H1 (cell line): ENCODE measurements around the gene TNP2. TPM values are rescaled to one million over a fixed set of nuclear protein-coding genes. Genes with fewer than 3 reads are reported as not detected.

Experiments used
- CTCF ChIA-PET: fragments of 300-600 bp; sonication (Branson Sonifier 250); formaldehyde crosslinking; loops from one replicate; lab custom pipeline; 2021; ENCODE audit not compliant: partially characterized antibody; lab: Charles Lee
- POLR2A ChIA-PET: fragments of 300-600 bp; sonication (Branson Sonifier 250); formaldehyde crosslinking; loops from one replicate; lab custom pipeline; 2021; ENCODE audit warnings: inconsistent platforms; ENCODE audit not compliant: partially characterized antibody; lab: Charles Lee
- DNase-seq, 2 experiments: peaks; one replicate each; pipeline versions ENCODE4 v3.0.0 to v3.0.0-alpha.2; 2010 to 2022; ENCODE audit warnings: low spot score in 2 of 2, low read depth in 1 of 2, mixed read lengths in 1 of 2
- FAIRE-seq: peaks from 2 replicates; lab custom pipeline; 2011; peaks lifted over from hg19 to GRCh38; lab: Jason Lieb, UNC
- H2AFZ ChIP-seq: 2 replicates; pipeline ENCODE4 v1.8.1; 2012; ENCODE audit warnings: low read length, inconsistent platforms
- H2AK5ac ChIP-seq: 2 replicates; pipeline ENCODE4 v1.6.1; 2013; ENCODE audit warnings: low read depth, low read length
- H2BK120ac ChIP-seq: replicated peaks from 2 replicates; pipeline ENCODE3; 2013; ENCODE audit warnings: low read depth, low read length, inconsistent platforms
- H2BK12ac ChIP-seq: 2 replicates; pipeline ENCODE4 v1.6.1; 2013; ENCODE audit warnings: low read depth, low read length
- H2BK15ac ChIP-seq: 2 replicates; pipeline ENCODE4 v1.6.1; 2013; ENCODE audit warnings: low read length
- H2BK20ac ChIP-seq: 2 replicates; pipeline ENCODE4 v1.6.1; 2013; ENCODE audit warnings: low read length
- H2BK5ac ChIP-seq: 2 replicates; pipeline ENCODE4 v1.6.1; 2013; ENCODE audit warnings: low read depth, low read length
- H3K14ac ChIP-seq: 2 replicates; pipeline ENCODE4 v1.6.1; 2013; ENCODE audit warnings: inconsistent platforms; ENCODE audit not compliant: insufficient read length
- H3K18ac ChIP-seq: 2 replicates; pipeline ENCODE4 v1.6.1; 2013; ENCODE audit warnings: low read length; ENCODE audit errors: extremely low read depth
- H3K23ac ChIP-seq: 2 replicates; pipeline ENCODE4 v1.6.1; 2013; ENCODE audit warnings: inconsistent platforms; ENCODE audit not compliant: insufficient read length
- H3K23me2 ChIP-seq: 2 replicates; pipeline ENCODE4 v1.6.1; 2013; ENCODE audit warnings: low read depth, low read length
- H3K27ac ChIP-seq: 2 replicates; pipeline ENCODE4 v1.6.1; 2011; ENCODE audit warnings: low read depth, low read length, inconsistent platforms
- H3K27me3 ChIP-seq, 4 experiments: replicated peaks in 1 of 4; 1 replicate in 1 of 4; 2 replicates in 3 of 4; pipeline versions ENCODE4 v1.6.1 to v1.8.1; 2011 to 2013; ENCODE audit warnings: low read length in 3 of 4, mild to moderate bottlenecking in 3 of 4, inconsistent platforms in 2 of 4, mixed read lengths in 2 of 4, moderate library complexity in 1 of 4; ENCODE audit not compliant: control insufficient read depth in 3 of 4, insufficient read depth in 3 of 4; ENCODE audit errors: extremely low read depth in 1 of 4
- H3K36me3 ChIP-seq, 4 experiments: 2 replicates each; pipeline versions ENCODE4 v1.6.1 to v1.8.1; 2011 to 2013; ENCODE audit warnings: mild to moderate bottlenecking in 4 of 4, low read length in 3 of 4, moderate library complexity in 2 of 4, control low read depth in 1 of 4, inconsistent platforms in 1 of 4; ENCODE audit not compliant: insufficient read depth in 4 of 4, control insufficient read depth in 2 of 4
- H3K4ac ChIP-seq: replicated peaks from 2 replicates; pipeline ENCODE3; 2013; ENCODE audit warnings: low read length, low read depth, mixed read lengths, inconsistent platforms; ENCODE audit not compliant: insufficient read length
- H3K4me1 ChIP-seq, 4 experiments: replicated peaks in 1 of 4; 1 replicate in 1 of 4; 2 replicates in 3 of 4; pipeline versions ENCODE4 v1.6.1 to v1.8.1; 2011 to 2013; ENCODE audit warnings: low read length in 3 of 4, inconsistent platforms in 2 of 4, mixed read lengths in 1 of 4; ENCODE audit not compliant: insufficient read depth in 4 of 4, control insufficient read depth in 3 of 4
- H3K4me2 ChIP-seq, 2 experiments: 2 replicates each; pipeline versions ENCODE4 v1.6.1 to v1.8.1; 2011 to 2013; ENCODE audit warnings: low read depth in 2 of 2, low read length in 2 of 2, control low read depth in 1 of 2, inconsistent platforms in 1 of 2, mild to moderate bottlenecking in 1 of 2; ENCODE audit not compliant: insufficient read depth in 1 of 2
- H3K4me3 ChIP-seq, 4 experiments: fragments of 200-600, 300-600 bp in 1 of 4; sonication (generic), shearing (Covaris generic), sonication (Bioruptor Twin) in 1 of 4; 2 replicates each; pipeline versions ENCODE4 v1.5.1 to v1.8.1; 2011 to 2016; ENCODE audit warnings: low read length in 4 of 4, low read depth in 3 of 4, control low read depth in 2 of 4, inconsistent platforms in 2 of 4, mild to moderate bottlenecking in 2 of 4, mixed read lengths in 1 of 4, moderate library complexity in 1 of 4; ENCODE audit not compliant: insufficient read depth in 2 of 4; ENCODE audit errors: extremely low read depth in 1 of 4
- H3K56ac ChIP-seq: replicated peaks from 2 replicates; pipeline ENCODE3; 2013; ENCODE audit warnings: low read depth, mild to moderate bottlenecking, mixed read lengths, low read length, inconsistent platforms; ENCODE audit not compliant: insufficient read length
- H3K79me1 ChIP-seq: 2 replicates; pipeline ENCODE4 v1.6.1; 2013; ENCODE audit warnings: low read depth, low read length, control low read depth
- H3K79me2 ChIP-seq, 2 experiments: 2 replicates each; pipeline versions ENCODE4 v1.6.1 to v1.8.1; 2012 to 2013; ENCODE audit warnings: low read length in 2 of 2, mild to moderate bottlenecking in 2 of 2, inconsistent platforms in 1 of 2; ENCODE audit not compliant: insufficient read depth in 2 of 2, control insufficient read depth in 1 of 2
- H3K9ac ChIP-seq, 4 experiments: replicated peaks in 1 of 4; 1 replicate in 1 of 4; 2 replicates in 3 of 4; pipeline versions ENCODE4 v1.6.1 to v1.8.1; 2011 to 2013; ENCODE audit warnings: low read depth in 3 of 4, low read length in 3 of 4, control low read depth in 2 of 4, mild to moderate bottlenecking in 2 of 4, moderate library complexity in 2 of 4, inconsistent platforms in 1 of 4; ENCODE audit errors: extremely low read depth in 1 of 4
- H3K9me3 ChIP-seq, 2 experiments: 2 replicates each; pipeline versions ENCODE4 v1.6.1 to v1.8.1; 2012 to 2013; ENCODE audit warnings: mild to moderate bottlenecking in 2 of 2, moderate library complexity in 2 of 2, control low read depth in 1 of 2, inconsistent platforms in 1 of 2, low read depth in 1 of 2, low read length in 1 of 2, mixed read lengths in 1 of 2; ENCODE audit not compliant: insufficient read depth in 2 of 2
- H4K20me1 ChIP-seq, 2 experiments: replicated peaks in 1 of 2; 2 replicates each; pipeline versions ENCODE3 to v1.8.1; 2011 to 2013; ENCODE audit warnings: inconsistent platforms in 2 of 2, low read length in 2 of 2, mild to moderate bottlenecking in 1 of 2; ENCODE audit not compliant: insufficient read depth in 2 of 2, control insufficient read depth in 1 of 2
- H4K5ac ChIP-seq: 2 replicates; pipeline ENCODE4 v1.6.1; 2013; ENCODE audit warnings: low read length, low read depth, mixed read lengths, inconsistent platforms; ENCODE audit not compliant: insufficient read length
- H4K8ac ChIP-seq: 2 replicates; pipeline ENCODE4 v1.8.0; 2013; ENCODE audit warnings: mild to moderate bottlenecking, moderate library complexity, low read length, inconsistent platforms; ENCODE audit not compliant: insufficient read depth; ENCODE audit errors: extremely low read depth
- H4K91ac ChIP-seq: replicated peaks from 2 replicates; pipeline ENCODE3; 2013; ENCODE audit warnings: low read length, mixed read lengths, inconsistent platforms; ENCODE audit not compliant: insufficient read length
- JUND ChIP-seq: IDR thresholded peaks from 2 replicates; pipeline ENCODE4 v1.6.1; 2011; ENCODE audit warnings: mild to moderate bottlenecking, improper control_type of control experiment, low read length
- KDM5A ChIP-seq: fragments of 200-600 bp; IDR thresholded peaks from 2 replicates; pipeline ENCODE4 v1.7.1; 2012; ENCODE audit warnings: mild to moderate bottlenecking, low read length, inconsistent platforms, mixed read lengths
- PHF8 ChIP-seq: fragments of 200-600 bp; sonication (generic); conservative IDR thresholded peaks from 2 replicates; pipeline ENCODE4 v1.7.1; 2012; ENCODE audit warnings: low read depth, mild to moderate bottlenecking, inconsistent platforms, low read length, moderate library complexity
- POLR2AphosphoS5 ChIP-seq: IDR thresholded peaks from 2 replicates; pipeline ENCODE4 v1.6.1; 2011; ENCODE audit warnings: low read depth, low read length
- WGBS, 2 experiments: shearing (Covaris generic) in 1 of 2; methylation state at CpG; one replicate each; pipeline versions ENCODE4 v1.1.6 to v1.1.7; 2013 to 2015; ENCODE audit warnings: low lambda C conversion rate in 2 of 2, mixed read lengths in 2 of 2, inconsistent platforms in 1 of 2, low coverage in 1 of 2, missing lambda C conversion rate in 1 of 2; ENCODE audit not compliant: insufficient replicate concordance in 2 of 2, insufficient coverage in 1 of 2, insufficient read length in 1 of 2; ENCODE audit errors: extremely low coverage in 1 of 2, missing lambda C conversion rate in 1 of 2; 5-methylcytosine and 5-hydroxymethylcytosine counted together
- polyA plus RNA-seq, 7 experiments: library from polyadenylated mRNA; depleted of rRNA in 3 of 7; stranded (reverse) in 5 of 7; unstranded in 2 of 7; fragments of >200 nt in 5 of 7; fragments of 200-250 nt in 2 of 7; gene quantifications; 1 replicate in 5 of 7; 2 replicates in 1 of 7; 4 replicates in 1 of 7; pipeline versions ENCODE4 v1.2.1 to v1.2.3, GENCODE V29; 2011 to 2013; ENCODE audit warnings: missing spikeins in 2 of 7, mixed read lengths in 2 of 7
- total RNA-seq: library from RNA; stranded (reverse); fragmentation: NEBNext Ultra II Directional; extraction: Animal tissue kit (Norgen Biotek cat#: 25700); gene quantifications from 2 replicates; pipeline ENCODE4 v1.2.1, GENCODE V29; 2021

The TNP2 gene
- total and polyA plus RNA-seq, 2 of the 8 experiments (the other 6 are each of a cell fraction or from before 2014, with no cell fraction given): not detected

- H3K36me3 ChIP-seq: no peaks in the 10 kb centered on the region
- CTCF ChIA-PET: interaction anchor here (2.4 kb wide), 1 partner anchor 34 kb away, joined by 7 read pairs; the partner anchor contains the start of gene SOCS1
- POLR2A ChIA-PET: interaction anchor here (1.2 to 1.8 kb wide), 2 partner anchors 33 to 34 kb away, joined by 3 to 9 read pairs; partner anchors contain the start of gene SOCS1
These were observed 21.2 kb upstream of the TNP2 start for GRCh38 chr16:11290102-11290893.

More at GRCh38 chr16:11290102-11290893, 21.2 kb upstream of the TNP2 start:
- no peaks in the 10 kb centered on the region for H3K79me1 ChIP-seq
- H3K18ac ChIP-seq: peak overlapping the region; percentile 48; the same call in 1 of the 2 replicates
- peak overlapping the region; percentile 97; the same call in 1 of the 2 replicates for H2BK12ac ChIP-seq
- peak overlapping the region; percentile 97; the same call in 1 of the 2 replicates for H2BK15ac ChIP-seq
- H3K27ac ChIP-seq: no peak overlapping the region
- H3K56ac ChIP-seq: peak overlapping the region; percentile 12
- H3K23me2 ChIP-seq: no peaks in the 10 kb centered on the region
- no peak for DNase-seq
- no peak overlapping the region for H4K8ac ChIP-seq
- no peak overlapping the region for H4K5ac ChIP-seq
- H3K4me3 ChIP-seq: no peak overlapping the region
- no peak overlapping the region for H3K4ac ChIP-seq
- peaks cover 0 to 2% (median 1%) of the 10 kb centered on the region in 4 experiments; a peak in 1 of 7 replicates for H3K27me3 ChIP-seq
- 0 out of 2 replicates have a peak overlapping the region, but pooled peaks have one; percentile 82 for H2AK5ac ChIP-seq
- no peaks in the 10 kb centered on the region; a peak in 1 of 4 replicates for H3K9me3 ChIP-seq
- H3K9ac ChIP-seq: no peak overlapping the region
- H3K79me2 ChIP-seq: no peaks in the 10 kb centered on the region
- WGBS, 2 experiments: 90% methylated on average over 8 of the region's 8 CpGs; no CpG with 5 or more reads in 1 of the 2 experiments
- H3K14ac ChIP-seq: no peak overlapping the region
- 0 out of 2 replicates have a peak overlapping the region, but pooled peaks have one; percentile 90 for H2BK20ac ChIP-seq
- TF ChIP-seq KDM5A (no peak), POLR2AphosphoS5 (no peak), JUND (no peak), PHF8 (no peak)
- TF ChIP-seq, all 59 proteins: peak for 0
- Histone ChIP-seq H3K4me1 (peaks cover 0 to 5% (median under 1%) of the 10 kb centered on the region in 4 experiments; a peak in 4 of 7 replicates), H3K4me2 (no peak overlapping the region), H4K91ac (peak overlapping the region; percentile 14), H3K23ac (no peak overlapping the region), H2BK120ac (peak overlapping the region; percentile 47), H2BK5ac (peak overlapping the region; percentile 87; the same call in 1 of the 2 replicates), H4K20me1 (no peaks in the 10 kb centered on the region), H2AFZ (no peak overlapping the region)
- no peak for FAIRE-seq
